H1 (cell line): Measurements from ENCODE around the gene CNNM2. TPM values are rescaled to one million over a fixed set of nuclear protein-coding genes. Genes with fewer than 3 reads are reported as not detected.

ENCODE experiments used
- CTCF ChIP-seq, 3 experiments: IDR thresholded peaks; 1 replicate in 2 of 3; 2 replicates in 1 of 3; pipeline versions ENCODE4 v1.5.1 to v1.6.1; 2011; ENCODE audit warnings: low read length in 3 of 3, mild to moderate bottlenecking in 3 of 3, inconsistent platforms in 2 of 3, low read depth in 1 of 3, moderate library complexity in 1 of 3; ENCODE audit not compliant: insufficient read depth in 1 of 3; ENCODE audit errors: control extremely low read depth in 1 of 3
- E2F6 ChIP-seq: IDR thresholded peaks from 2 replicates; pipeline ENCODE4 v1.6.1; 2012; ENCODE audit warnings: inconsistent platforms
- TCF12 ChIP-seq: IDR thresholded peaks from 2 replicates; pipeline ENCODE4 v1.6.1; 2011; ENCODE audit warnings: low read depth, mild to moderate bottlenecking, low read length
- polyA plus RNA-seq, 7 experiments: library from polyadenylated mRNA; depleted of rRNA in 3 of 7; stranded (reverse) in 5 of 7; unstranded in 2 of 7; fragments of >200 nt in 5 of 7; fragments of 200-250 nt in 2 of 7; gene quantifications; 1 replicate in 5 of 7; 2 replicates in 1 of 7; 4 replicates in 1 of 7; pipeline versions ENCODE4 v1.2.1 to v1.2.3, GENCODE V29; 2011 to 2013; ENCODE audit warnings: missing spikeins in 2 of 7, mixed read lengths in 2 of 7
- total RNA-seq: library from RNA; stranded (reverse); fragmentation: NEBNext Ultra II Directional; extraction: Animal tissue kit (Norgen Biotek cat#: 25700); gene quantifications from 2 replicates; pipeline ENCODE4 v1.2.1, GENCODE V29; 2021

CNNM2 gene
- total and polyA plus RNA-seq, 2 of the 8 experiments (the other 6 are each of a cell fraction or from before 2014, with no cell fraction given): 7.3 to 23.6 TPM

DNA sequence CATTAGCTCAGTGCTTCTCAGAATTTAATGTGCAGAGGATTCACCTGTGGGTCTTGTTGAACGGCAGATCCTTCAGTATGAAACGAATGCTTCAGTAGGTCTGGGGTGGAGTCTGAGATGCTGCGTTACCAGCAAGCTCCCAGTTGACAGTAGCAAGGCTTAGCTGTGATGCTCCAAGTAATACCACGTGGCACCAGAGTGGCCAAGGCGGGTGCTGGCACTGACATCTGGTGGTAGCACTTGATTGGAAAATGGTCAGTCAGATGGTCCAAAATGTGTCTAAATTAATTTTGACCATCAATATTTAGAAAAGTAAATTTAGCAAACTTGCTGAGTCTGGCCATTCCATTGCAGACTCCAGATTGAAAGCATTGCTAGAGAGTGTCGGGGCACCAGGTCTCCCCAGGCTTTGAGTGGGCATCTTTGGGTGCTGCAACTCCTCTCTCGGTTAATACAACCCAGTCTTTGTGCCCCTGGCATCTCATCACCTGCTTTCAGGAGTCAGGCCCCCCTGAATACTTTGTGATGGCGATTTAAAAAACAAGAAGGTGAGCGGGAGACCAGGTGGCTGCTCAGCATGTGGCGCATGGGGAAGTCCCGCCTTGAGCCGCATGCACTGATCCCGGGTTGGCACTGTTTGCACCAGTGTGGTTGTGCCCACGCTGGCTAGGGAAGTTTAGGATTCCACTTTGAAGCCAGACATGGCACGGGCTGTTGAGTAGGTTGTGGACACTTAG lies 144.9 kb downstream of the CNNM2 start (continued):
- TF ChIP-seq E2F6 (peak; percentile 74), CTCF (IDR thresholded peaks at IDR 0.05; ENCODE audit: control extremely low read depth in 1 of 3, insufficient read depth in 1 of 3, low read depth in 1 of 3, low read length in 3 of 3) (peak in 1 of 3 experiments; percentile 9; a peak in 1 of 4 replicates), TCF12 (peak; percentile 73; the same call in 1 of the 2 replicates)
